HG02938 (cell line): ENCODE results near the gene PCDHGC5.

ENCODE experiments used
- ATAC-seq: cut with Tn5 transposase; IDR thresholded peaks from one replicate; pipeline ENCODE4 v1.9.1; 2021; ENCODE audit warnings: mild to moderate bottlenecking, moderate library complexity; ENCODE audit not compliant: unreplicated experiment

Gene PCDHGC5

GRCh38 chr5:141512390-141512910 lies 23.6 kb downstream of the PCDHGC5 start:
- no peak for ATAC-seq

DNA sequence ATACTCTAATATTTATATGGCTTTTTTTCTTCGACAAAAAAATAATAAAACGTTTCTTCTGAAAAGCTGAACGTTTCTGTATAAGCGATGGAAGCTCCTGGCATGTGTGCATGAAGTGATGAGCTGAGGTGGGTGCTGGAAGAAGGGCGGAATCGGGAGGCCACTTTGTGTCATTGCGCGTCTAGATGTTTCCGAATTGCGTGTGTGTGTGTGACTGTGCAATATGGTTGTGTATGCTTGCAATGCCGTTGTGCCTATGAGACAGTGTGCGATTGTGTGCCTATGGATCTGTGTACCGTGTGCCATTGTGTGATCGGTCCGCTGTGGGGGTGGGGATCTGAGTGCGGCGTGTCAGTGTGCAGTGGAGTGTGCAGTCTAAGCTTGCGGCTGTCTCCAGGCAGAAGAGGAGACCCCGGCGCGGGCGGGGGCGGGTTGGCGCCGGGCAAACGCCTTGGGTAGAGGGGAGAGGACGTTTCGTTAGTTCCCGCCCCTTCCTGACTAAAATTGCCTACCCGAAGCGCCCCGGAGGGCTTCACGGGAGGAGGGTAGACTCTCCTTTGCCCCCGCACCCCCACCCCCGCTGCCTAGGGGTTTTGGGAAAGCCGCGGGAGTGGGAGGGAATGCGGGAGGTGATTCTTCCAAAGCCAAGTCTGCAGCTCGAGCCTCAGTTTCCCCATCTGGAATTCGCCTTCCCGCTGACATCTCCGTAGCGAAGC lies 24.2 kb downstream of the PCDHGC5 start:
- no peak for ATAC-seq

GRCh38 chr5:141513627-141514329 lies 24.9 kb downstream of the PCDHGC5 start:
- ATAC-seq: no peak

DNA sequence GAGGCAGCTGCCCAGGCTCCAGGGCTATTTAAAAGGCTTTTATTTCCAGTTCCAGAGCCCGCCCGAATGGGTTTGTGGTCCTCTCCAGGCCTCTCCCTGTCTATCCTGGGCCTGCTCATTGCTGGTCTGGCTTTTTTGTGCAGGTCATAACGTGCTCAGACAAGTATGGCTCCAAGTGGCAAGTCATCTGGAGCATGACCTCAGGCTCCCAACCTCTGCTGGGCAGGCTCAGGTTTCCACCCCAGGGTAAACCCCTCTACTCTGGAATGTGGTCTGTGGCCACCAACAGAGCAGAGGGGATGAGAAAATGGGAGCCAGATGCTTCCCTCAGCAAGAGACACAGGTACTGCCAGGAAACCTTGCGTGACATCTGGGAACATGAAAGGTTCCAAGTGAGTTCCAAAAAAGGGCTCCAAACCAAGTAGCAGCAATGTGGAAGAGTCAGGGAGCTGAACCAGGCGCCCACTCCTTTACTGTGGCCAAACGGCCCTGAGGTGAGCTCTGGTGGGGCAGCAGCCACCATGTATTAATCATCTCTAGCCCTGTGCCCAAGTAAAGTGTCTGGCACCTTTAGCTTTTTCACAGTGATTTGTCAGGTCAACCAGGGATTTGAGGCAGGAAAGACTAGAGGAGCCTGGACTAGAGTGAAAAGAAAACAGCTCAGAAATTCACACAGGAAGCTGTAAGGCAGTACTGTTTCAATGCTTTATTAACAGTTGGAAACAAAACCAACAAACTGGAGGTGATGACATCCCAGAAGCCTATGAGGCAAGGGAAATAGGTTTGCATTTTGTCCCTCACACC lies 25.7 kb downstream of the PCDHGC5 start:
- no peak for ATAC-seq

DNA sequence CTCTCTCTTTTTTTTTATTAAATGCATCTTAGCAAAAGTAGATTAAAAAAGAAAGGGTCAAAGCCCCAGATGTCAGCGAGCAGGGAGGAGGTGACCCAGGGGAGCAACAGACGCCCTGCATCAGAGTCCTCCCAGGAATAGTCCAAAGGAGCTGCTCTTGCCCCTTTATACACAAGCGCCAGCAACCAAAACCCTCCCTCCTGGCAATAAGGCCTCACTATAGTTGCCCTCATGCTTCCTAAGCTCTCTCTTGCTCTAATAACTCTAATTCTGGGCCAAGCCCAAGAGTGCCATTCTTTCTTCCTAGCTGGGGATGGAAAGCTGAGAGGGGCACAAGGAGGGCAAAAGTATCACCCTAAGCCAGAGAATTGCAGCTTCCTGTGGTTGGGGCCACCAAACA lies 26.3 kb downstream of the PCDHGC5 start:
- no peak for ATAC-seq

DNA sequence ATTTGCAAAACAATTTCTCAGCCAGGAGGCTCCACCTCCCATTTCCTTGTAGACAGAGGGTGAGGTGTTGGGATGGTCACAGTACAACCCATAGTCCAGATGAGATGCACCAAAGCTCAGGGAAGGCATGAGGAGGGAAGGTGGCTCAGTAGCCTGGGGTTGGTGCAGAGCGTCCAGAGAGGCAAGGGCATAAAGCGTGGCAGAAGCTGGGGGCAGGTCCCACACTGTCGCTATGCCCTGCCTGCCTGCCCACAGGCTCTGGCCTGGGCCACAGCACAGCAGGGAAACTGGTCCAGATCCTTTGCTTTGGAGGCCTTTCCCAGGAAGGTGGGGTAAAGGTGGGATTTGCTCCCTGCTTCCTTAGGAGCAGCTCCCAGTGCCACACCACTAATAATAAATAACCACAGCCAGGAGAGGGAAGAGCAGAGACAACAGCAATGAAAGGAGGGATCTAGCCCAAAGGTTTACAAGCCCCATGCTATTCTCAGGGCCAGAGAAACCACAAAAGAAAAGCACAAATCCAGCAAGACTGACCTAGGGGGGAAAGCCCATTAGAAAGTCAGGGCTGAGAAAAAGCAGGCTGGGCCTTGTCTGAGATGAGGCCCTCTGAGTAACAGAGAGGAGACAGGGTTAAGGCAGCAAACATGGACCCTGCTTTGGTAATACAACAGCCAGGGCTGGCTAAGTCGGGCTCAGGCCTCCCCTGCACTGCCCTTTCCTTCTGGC lies 27.2 kb downstream of the PCDHGC5 start:
- ATAC-seq: no peak

DNA sequence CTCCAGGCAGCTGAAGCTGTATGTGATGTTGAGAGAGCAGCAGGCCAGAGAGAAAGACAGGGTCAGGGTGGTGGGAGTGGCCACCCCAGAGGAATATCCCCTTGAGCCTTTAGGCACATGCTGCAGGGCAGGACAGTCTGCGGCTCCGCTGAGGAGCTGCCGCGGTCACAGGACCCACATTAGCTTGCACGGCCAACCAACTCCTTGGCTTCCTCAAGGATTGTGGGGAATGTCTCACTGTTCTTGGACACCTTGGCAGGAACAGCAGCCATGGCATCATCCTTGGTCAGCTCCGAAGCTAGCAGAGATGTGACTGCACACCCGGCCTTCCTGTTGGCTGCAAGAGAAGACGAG lies 27.8 kb downstream of the PCDHGC5 start:
- ATAC-seq: no peak

- ATAC-seq: no peak
These were observed 28.4 kb downstream of the PCDHGC5 start for GRCh38 chr5:141517312-141517711.

GRCh38 chr5:141517880-141518617 lies 29.2 kb downstream of the PCDHGC5 start:
- no peak for ATAC-seq

DNA sequence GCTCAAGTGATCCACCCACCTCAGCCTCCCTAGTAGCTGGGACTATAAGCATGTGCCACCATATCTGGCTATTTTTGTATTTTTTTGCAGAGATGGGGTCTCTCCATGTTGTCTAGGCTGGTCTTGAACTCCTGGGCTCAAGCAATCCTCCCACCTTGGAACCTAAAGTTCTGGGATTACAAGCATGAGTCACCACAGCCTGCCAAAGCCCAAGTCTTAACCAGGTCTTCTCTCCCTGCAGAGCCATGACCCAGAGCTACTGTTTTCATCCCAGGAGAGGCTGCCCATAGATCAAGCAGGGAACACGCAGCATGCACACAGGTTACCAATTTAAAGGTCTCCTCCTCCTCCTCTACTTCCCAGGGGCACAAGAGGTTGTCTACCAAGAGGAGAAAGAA lies 29.7 kb downstream of the PCDHGC5 start:
- no peak for ATAC-seq

DNA sequence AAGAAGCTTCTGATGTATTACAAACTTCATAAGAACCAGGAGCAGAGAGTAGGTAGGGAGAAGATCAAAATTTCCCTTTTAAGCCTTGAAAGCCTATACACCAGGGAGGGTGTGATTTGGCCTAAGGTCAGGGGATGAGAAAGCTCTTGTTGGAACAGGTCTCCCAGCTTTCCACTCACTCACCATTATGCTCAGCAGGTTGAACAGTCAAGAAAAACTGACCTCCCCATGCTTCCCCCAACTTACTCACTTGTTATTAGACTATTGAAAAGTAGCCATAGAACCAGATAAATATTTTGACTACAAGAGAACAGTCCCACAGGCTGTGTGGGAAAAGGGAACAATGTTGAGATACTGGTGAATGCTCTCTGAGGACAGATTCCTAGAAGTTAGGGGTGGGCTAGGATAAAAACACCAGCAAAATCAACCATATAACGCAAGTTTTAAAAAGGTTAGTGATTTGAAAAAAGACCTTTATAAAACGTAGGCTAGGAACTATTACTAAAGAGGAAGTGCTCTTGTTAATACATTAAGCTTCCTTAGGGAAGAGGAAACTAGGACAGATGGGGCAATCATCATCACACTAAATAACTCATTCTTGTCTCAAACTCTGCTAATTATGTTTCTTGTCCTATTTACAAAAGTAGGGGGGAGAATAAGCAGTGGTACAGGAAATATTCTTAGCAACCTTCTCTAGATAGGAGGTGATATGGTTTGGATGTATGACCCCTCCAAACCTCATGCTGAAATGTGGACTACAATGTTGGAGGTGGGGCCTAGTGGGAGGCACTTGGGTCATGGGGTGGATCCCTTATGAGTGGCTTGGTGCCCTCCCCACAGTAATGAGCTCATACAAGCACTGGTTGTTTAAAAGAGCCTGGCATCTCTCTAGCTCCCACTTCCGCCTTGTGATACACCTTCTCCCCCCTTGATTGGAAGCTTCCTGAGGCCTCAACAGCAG lies 31.0 kb downstream of the PCDHGC5 start:
- no peak for ATAC-seq

DNA sequence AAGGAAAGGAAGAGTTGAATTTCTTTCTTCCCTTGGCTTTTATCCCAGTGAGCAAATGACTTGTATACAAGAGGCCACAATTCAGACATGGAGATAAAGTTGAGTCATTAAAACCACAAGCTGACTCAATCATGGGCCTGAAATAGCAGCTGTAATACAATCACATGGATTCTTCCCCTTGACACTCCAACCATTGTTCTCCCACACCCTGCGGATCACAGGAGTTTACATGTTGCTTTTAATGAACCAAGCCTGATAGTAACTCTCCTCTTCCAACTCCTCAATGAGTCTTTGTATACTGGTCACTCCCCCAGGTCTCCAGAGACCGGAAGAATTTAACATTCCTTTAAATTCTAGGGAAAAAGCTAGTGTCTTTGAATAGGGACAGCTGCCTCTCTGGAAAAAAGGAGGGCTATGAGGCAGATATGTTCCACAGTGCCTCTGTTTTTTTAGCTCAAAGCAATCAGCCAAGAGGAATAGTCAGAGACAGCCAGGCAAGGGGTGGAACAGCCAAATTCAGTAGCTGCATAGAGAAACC lies 32.4 kb downstream of the PCDHGC5 start:
- no peak for ATAC-seq

DNA sequence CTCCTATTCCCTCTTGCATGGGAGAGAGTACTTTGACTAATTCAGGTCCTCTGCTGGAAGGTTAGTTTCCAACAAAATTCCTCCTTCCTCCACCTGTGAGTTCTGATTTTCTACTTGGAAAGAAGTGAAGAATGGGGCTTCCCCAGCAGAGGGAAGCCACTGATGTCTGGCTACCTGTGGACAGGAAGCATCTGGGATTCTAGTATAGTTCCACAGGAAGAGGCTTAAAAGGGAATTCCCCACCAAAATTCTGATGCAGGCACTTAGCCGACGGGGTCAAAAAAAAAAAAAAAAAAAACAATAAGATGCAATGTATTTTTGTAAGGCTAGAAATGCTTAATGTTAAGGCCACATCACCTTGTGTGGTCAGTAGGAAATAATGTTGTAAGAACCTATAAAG lies 33.4 kb downstream of the PCDHGC5 start:
- no peak for ATAC-seq

- ATAC-seq: no peak
These were observed 35.1 kb downstream of the PCDHGC5 start for GRCh38 chr5:141523991-141524390.

DNA sequence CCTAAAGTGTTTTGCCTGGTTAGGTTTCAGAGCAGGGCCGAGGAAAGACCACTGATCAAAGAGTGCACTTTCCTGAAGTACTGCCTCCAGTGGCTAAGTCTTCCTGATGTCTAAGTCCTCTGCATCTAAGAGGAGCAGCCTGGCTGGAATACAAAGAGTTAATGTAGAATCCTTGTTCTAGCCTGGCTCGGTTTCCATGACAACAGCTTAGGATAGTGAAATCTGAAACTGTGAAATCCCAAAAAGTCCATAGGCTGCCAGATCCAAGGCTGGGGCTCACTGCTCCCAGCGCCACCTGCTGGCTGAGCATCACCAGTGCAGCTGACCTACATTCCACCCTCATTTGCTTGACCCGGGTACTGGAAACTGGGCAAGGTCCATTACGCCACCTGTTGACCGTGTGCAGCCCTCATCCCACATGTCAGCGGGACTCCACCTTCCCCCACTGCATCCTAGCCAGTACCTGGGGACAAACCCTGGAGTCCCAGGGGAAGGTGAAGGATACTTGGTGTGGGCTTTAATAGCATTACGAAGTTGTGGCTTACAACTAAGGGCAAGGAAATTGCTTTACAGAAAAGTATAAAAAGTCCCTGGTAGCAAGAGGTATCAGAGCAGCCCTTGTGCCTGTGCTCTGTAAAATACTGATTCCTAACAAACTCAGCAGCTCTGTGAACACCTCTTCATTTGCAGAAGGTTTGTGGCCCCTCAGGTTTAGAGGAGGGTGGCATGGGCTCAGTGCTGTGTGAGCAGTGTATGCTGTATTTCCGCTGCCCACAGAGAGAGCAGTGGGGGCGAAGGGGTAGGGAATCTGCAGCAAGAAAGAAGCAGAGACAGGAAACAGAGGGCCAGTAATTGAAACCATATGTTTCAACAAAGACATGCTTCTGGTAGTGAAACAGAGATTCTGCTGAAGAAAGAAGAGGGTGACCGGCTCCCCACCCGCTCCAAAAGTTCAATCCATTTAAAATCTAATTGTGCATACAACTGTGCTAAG lies 36.0 kb downstream of the PCDHGC5 start:
- ATAC-seq: peak; percentile 55

DNA sequence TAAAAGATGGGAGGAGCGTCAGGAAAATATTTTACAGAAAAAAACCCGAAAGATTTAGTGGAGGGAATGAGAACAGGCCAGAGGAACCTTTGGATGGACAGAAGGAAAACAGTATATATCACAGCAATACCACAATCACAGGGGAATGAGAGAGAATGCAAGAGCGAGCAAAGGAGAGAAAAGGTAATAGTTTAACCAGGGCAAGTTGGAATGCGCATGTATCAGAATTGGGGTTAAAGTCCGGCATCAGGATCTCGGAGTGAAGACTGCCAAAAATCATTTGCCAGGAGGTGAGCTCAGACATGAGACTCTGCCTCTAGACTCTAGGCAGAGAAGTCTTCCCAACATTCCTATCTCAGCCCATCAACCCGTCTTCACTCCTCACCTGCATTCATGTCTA lies 36.8 kb downstream of the PCDHGC5 start:
- ATAC-seq: no peak

GRCh38 chr5:141527426-141527825 lies 38.5 kb downstream of the PCDHGC5 start:
- no peak for ATAC-seq
